GM12892 (cell line): ENCODE results near the gene ALG5.

Experiments
- POLR2A ChIP-seq: IDR thresholded peaks from 2 replicates; pipeline ENCODE4 v1.6.1; 2011; ENCODE audit warnings: low read depth, low read length, control low read depth
- POLR2AphosphoS5 ChIP-seq: IDR thresholded peaks from 2 replicates; pipeline ENCODE4 v1.6.1; 2011; ENCODE audit warnings: low read depth, low read length, control low read depth

GRCh38 chr13:37010424-37010823, 11.3 kb upstream of the ALG5 start:
- no peak for TF ChIP-seq POLR2A
- TF ChIP-seq POLR2AphosphoS5: no peak
